ENCODE results near the gene CDK15.

GRCh38 chr2:201908901-201909300 is 102.6 kb downstream of the CDK15 start:
- TF ChIP-seq CTCF (IDR thresholded peaks at IDR 0.05): no peak
- TF ChIP-seq POLR2AphosphoS5 (IDR thresholded peaks at IDR 0.05): no peak

Data from prostate gland (tissue), 2 donors.